K562 (cell line): ENCODE results near the gene ZC3H12A. TPM values are rescaled to one million over a fixed set of nuclear protein-coding genes. Genes with fewer than 3 reads are reported as not detected.

Experiments
- ATF1 ChIP-seq, 2 experiments: fragments of 450-650 bp in 1 of 2; IDR thresholded peaks; 2 replicates each; pipeline ENCODE4 v1.6.1; 2016; ENCODE audit warnings: missing compliant biosample characterization in 1 of 2, missing genetic modification characterization in 1 of 2
- ATF6 ChIP-seq: sonication (generic); formaldehyde crosslinking; IDR thresholded peaks from 2 replicates; pipeline ENCODE4 v1.4.0; 2020; ENCODE audit warnings: mild to moderate bottlenecking, missing genetic modification reagents
- BMI1 ChIP-seq: fragments of 150-350 bp; IDR thresholded peaks from 2 replicates; pipeline ENCODE4 v1.6.1; 2014; ENCODE audit warnings: low read length
- CC2D1A ChIP-seq: fragments of 450-650 bp; IDR thresholded peaks from 2 replicates; pipeline ENCODE4 v1.6.1; 2017; ENCODE audit warnings: mild to moderate bottlenecking
- CSDE1 ChIP-seq, 2 experiments: fragments of 450-650 bp; IDR thresholded peaks; 2 replicates each; pipeline ENCODE4 v1.6.1; 2016; ENCODE audit warnings: mild to moderate bottlenecking in 1 of 2
- EGR1 ChIP-seq: fragments of 450-650 bp; conservative IDR thresholded peaks from 2 replicates; pipeline ENCODE4 v1.6.1; 2017; ENCODE audit warnings: mild to moderate bottlenecking
- ELF1 ChIP-seq: fragments of 200-800 bp; sonication (Bioruptor generic); IDR thresholded peaks from 2 replicates; pipeline ENCODE4 v1.6.1; 2016; ENCODE audit warnings: missing genetic modification characterization, missing compliant biosample characterization
- HSF4 ChIP-seq: fragments of 250-450 bp; sonication (Bioruptor Pico); IDR thresholded peaks from 2 replicates; pipeline ENCODE4 v2.1.2; 2022; ENCODE audit warnings: mild to moderate bottlenecking, moderate library complexity, borderline replicate concordance
- KHSRP ChIP-seq: fragments of 450-650 bp; IDR thresholded peaks from 2 replicates; pipeline ENCODE4 v1.6.1; 2017
- KLF10 ChIP-seq: fragments of 250-450 bp; sonication (Bioruptor Pico); IDR thresholded peaks from 2 replicates; pipeline ENCODE4 v1.6.1; 2021; ENCODE audit warnings: matching md5 sums
- MITF ChIP-seq: IDR thresholded peaks from 2 replicates; pipeline ENCODE4 v1.6.1; 2014; ENCODE audit warnings: antibody characterized with exemption
- MLLT1 ChIP-seq, 2 experiments: fragments of 450-650 bp; IDR thresholded peaks; 2 replicates each; pipeline ENCODE4 v1.6.1; 2016
- NFE2L1 ChIP-seq: fragments of 450-650 bp; IDR thresholded peaks from 2 replicates; pipeline ENCODE4 v1.6.1; 2016; ENCODE audit warnings: missing genetic modification characterization, low read depth, mild to moderate bottlenecking, missing compliant biosample characterization, moderate library complexity, borderline replicate concordance
- SNRNP70 ChIP-seq: fragments of 200-400 bp; formaldehyde crosslinking; optimal IDR thresholded peaks from 2 replicates; pipeline ENCODE3; 2017; ENCODE audit warnings: low read depth, low read length
- SRSF9 ChIP-seq: fragments of 200-400 bp; formaldehyde crosslinking; IDR thresholded peaks from 2 replicates; pipeline ENCODE4 v1.6.1; 2017; ENCODE audit warnings: low read depth, low read length, borderline replicate concordance
- TARDBP ChIP-seq: fragments of 450-650 bp; IDR thresholded peaks from 2 replicates; pipeline ENCODE4 v1.6.1; 2016
- TBL1XR1 ChIP-seq, 2 experiments: IDR thresholded peaks; 2 replicates each; pipeline ENCODE4 v1.6.1; 2012; ENCODE audit warnings: improper control_type of control experiment in 2 of 2, low read length in 2 of 2, mild to moderate bottlenecking in 1 of 2
- TBP ChIP-seq: optimal IDR thresholded peaks from 2 replicates; pipeline ENCODE3; 2011; ENCODE audit warnings: low read depth, low read length, improper control_type of control experiment
- TFE3 ChIP-seq: fragments of 450-650 bp; formaldehyde crosslinking; IDR thresholded peaks from 2 replicates; pipeline ENCODE4 v1.4.0; 2020; ENCODE audit warnings: mild to moderate bottlenecking, mixed read lengths
- TOE1 ChIP-seq, 2 experiments: fragments of 450-650 bp in 1 of 2; sonication (generic) in 1 of 2; formaldehyde crosslinking in 1 of 2; IDR thresholded peaks; 2 replicates each; pipeline versions ENCODE4 v1.7.1 to v1.8.0; 2016 to 2022; ENCODE audit warnings: borderline replicate concordance in 2 of 2, mild to moderate bottlenecking in 2 of 2, antibody characterized with exemption in 1 of 2, inconsistent platforms in 1 of 2, low read depth in 1 of 2, missing genetic modification reagents in 1 of 2, moderate library complexity in 1 of 2
- ZBTB1 ChIP-seq: sonication (generic); formaldehyde crosslinking; IDR thresholded peaks from 2 replicates; pipeline ENCODE4 v1.8.1; 2023; ENCODE audit warnings: missing genetic modification reagents, low read depth, mild to moderate bottlenecking, borderline replicate concordance
- ZC3H8 ChIP-seq: fragments of 450-650 bp; IDR thresholded peaks from 2 replicates; pipeline ENCODE4 v1.6.1; 2017
- ZNF239 ChIP-seq: fragments of 250-450 bp; sonication (Bioruptor Pico); IDR thresholded peaks from 2 replicates; pipeline ENCODE4 v1.4.0; 2020; ENCODE audit warnings: mild to moderate bottlenecking
- ZNF3 ChIP-seq: fragments of 250-450 bp; sonication (Bioruptor Pico); IDR thresholded peaks from 2 replicates; pipeline ENCODE4 v1.5.0; 2021; ENCODE audit warnings: mild to moderate bottlenecking, moderate library complexity
- polyA plus RNA-seq, 8 experiments: library from polyadenylated mRNA; depleted of rRNA in 4 of 8; stranded (reverse) in 5 of 8; unstranded in 3 of 8; fragments of >200 nt; fragmentation: Nextera tagmentation in 2 of 8; fragmentation: Illumina TruSeq in 1 of 8; extraction: Ambion mirVana in 2 of 8; extraction: Trizol in 1 of 8; gene quantifications; 2 replicates each; pipeline versions ENCODE4 v1.2.1 to v1.2.3, GENCODE V29; 2011 to 2014; ENCODE audit warnings: inconsistent platforms in 1 of 8, missing spikeins in 1 of 8
- total RNA-seq, 7 experiments: library from RNA; depleted of rRNA in 6 of 7; stranded (reverse); fragments of >200 nt in 6 of 7; fragmentation: Illumina TruSeq in 2 of 7; extraction: Trizol in 2 of 7; gene quantifications; 2 replicates each; pipeline versions ENCODE4 v1.2.1 to v1.2.3, GENCODE V29; 2011 to 2021; ENCODE audit warnings: low replicate concordance in 1 of 7

Gene ZC3H12A
- total and polyA plus RNA-seq, 9 of the 15 experiments (the other 6 are each of a cell fraction or from before 2014, with no cell fraction given): 0.14 to 9.4 (median 6.7) TPM

- TF ChIP-seq ZBTB1 (0 out of 2 replicates have a peak, but pooled peaks have one; percentile 30), NFE2L1 (no peak), EGR1 (no peak; the same call in 1 of the 2 replicates), ATF1 (CRISPR knock-in tag; IDR thresholded peaks at IDR 0.05) (no peak), ATF1 (tag; IDR thresholded peaks at IDR 0.05) (peak; percentile 63), SNRNP70 (no peak), CC2D1A (no peak), MITF (no peak), TBL1XR1 (IDR thresholded peaks at IDR 0.05; ENCODE audit: low read length in 2 of 2) (no peak), TARDBP (no peak), CSDE1 (IDR thresholded peaks at IDR 0.05) (no peak), MLLT1 (IDR thresholded peaks at IDR 0.05) (no peak; a peak in 1 of 4 replicates), ZNF239 (CRISPR knock-in tag) (0 out of 2 replicates have a peak, but pooled peaks have one; percentile 34), ELF1 (tag) (peak; percentile 96), TBP (peak; percentile 98), ZC3H8 (no peak), ZNF3 (no peak), SRSF9 (no peak), TOE1 (IDR thresholded peaks at IDR 0.05; ENCODE audit: borderline replicate concordance) (no peak), TOE1 (CRISPR knock-in tag; IDR thresholded peaks at IDR 0.05; ENCODE audit: borderline replicate concordance, low read depth) (no peak), KLF10 (CRISPR knock-in tag) (no peak), ATF6 (CRISPR knock-in tag) (no peak), TFE3 (CRISPR knock-in tag) (no peak), HSF4 (CRISPR knock-in tag) (no peak), BMI1 (no peak), KHSRP (no peak)
Observed at GRCh38 chr1:37474046-37474696, at the start of gene ZC3H12A (continued).
